Measurements from ENCODE around the gene KDM6A. TPM values are rescaled to one million over a fixed set of nuclear protein-coding genes. Genes with fewer than 3 reads are reported as not detected.

The KDM6A gene
- total and polyA plus RNA-seq, 2 donors (not counting 1 experiment from before 2014, with no cell fraction given): 33.3 to 57.0 TPM

DNA sequence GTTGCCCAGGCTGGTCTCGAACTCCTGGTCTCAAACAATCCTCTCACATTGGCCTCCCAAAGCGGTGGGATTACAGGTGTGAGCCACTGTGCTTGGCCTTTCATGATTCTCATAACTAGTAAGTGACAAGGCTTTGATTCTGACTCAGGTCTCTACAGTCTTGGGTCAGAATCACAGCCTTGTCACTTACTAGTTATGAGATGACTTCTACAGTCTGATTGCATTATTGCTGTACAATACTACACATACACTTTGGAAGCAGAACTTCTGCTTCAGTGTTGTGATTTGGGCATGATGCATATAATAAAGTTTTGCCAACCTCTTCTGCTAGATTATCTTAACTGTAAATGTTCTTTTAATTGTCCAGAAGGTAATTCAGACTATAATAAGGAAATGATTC, 123.3 kb downstream of the KDM6A start:
- Histone ChIP-seq H2AFZ (ENCODE audit: insufficient read depth, low read depth, low read length, poor library complexity, severe bottlenecking) (no peak overlapping the region), H4K20me1 (ENCODE audit: control insufficient read depth, insufficient read depth, low read length, poor library complexity, severe bottlenecking) (peaks cover 52% of the 10 kb centered on the region), H3K27ac (ENCODE audit: low read length in 2 of 2) (peak overlapping the region in 1 of 2 donors; percentile 64), H3K4me3 (ENCODE audit: control extremely low read depth in 1 of 5, extremely low read depth in 1 of 5, insufficient read depth in 1 of 5, low read depth in 2 of 5, low read length in 4 of 5) (no peak overlapping the region), H3K36me3 (replicated peaks in 1 of 2; ENCODE audit: control extremely low read depth in 1 of 2, control insufficient read depth in 1 of 2, extremely low read depth in 1 of 2, insufficient read depth in 2 of 2, low read length in 1 of 2) (no peaks in the 10 kb centered on the region), H3K4me1 (ENCODE audit: control insufficient read depth in 2 of 2, insufficient read depth in 2 of 2, low read length in 2 of 2) (peaks cover 34 to 42% of the 10 kb centered on the region in 2 donors), H3K79me2 (ENCODE audit: control insufficient read depth, insufficient read depth, low read length) (peaks cover 88% of the 10 kb centered on the region), H3K9me3 (ENCODE audit: control extremely low read depth in 1 of 3, control insufficient read depth in 2 of 3, insufficient read depth in 1 of 3, low read length in 2 of 3) (no peaks in the 10 kb centered on the region), H3K27me3 (replicated peaks in 1 of 4; ENCODE audit: control extremely low read depth in 1 of 4, control insufficient read depth in 3 of 4, insufficient read depth in 4 of 4, low read length in 3 of 4) (no peaks in the 10 kb centered on the region), H3K4me2 (replicated peaks; ENCODE audit: low read depth, low read length, poor library complexity, severe bottlenecking) (peak overlapping the region; percentile 62), H3K9ac (ENCODE audit: low read length) (no peak overlapping the region)
- DNase-seq (no peak), ATAC-seq (ENCODE audit: low read depth) (no peak)
- ChIA-PET POLR2A (no interaction called here), CTCF (no interaction called here)
- Mint-ChIP-seq H3K27me3 (no peaks in the 10 kb centered on the region), H3K27ac (peak overlapping the region; percentile 20), H3K9me3 (ENCODE audit: insufficient read depth) (no peaks in the 10 kb centered on the region), H3K4me1 (peaks cover 61% of the 10 kb centered on the region), H3K4me3 (peak overlapping the region; percentile 69)
- intact Hi-C loops (cut with micrococcal nuclease): no loop called here
- TF ChIP-seq EZH2 (IDR thresholded peaks at IDR 0.05; ENCODE audit: borderline replicate concordance, insufficient read depth, low read depth, low read length, poor library complexity, severe bottlenecking) (no peak), CTCF (IDR thresholded peaks at IDR 0.05) (no peak)
- whole genome bisulfite sequencing (ENCODE audit: insufficient coverage): no CpG with 5 or more reads among the region's 2 CpGs

- Histone ChIP-seq H3K4me1 (ENCODE audit: control insufficient read depth in 2 of 2, insufficient read depth in 2 of 2, low read length in 2 of 2) (peaks cover 39 to 47% of the 10 kb centered on the region in 2 donors), H3K9ac (ENCODE audit: low read length) (peak overlapping the region; percentile 37), H3K27me3 (replicated peaks in 1 of 4; ENCODE audit: control extremely low read depth in 1 of 4, control insufficient read depth in 3 of 4, insufficient read depth in 4 of 4, low read length in 3 of 4) (no peaks in the 10 kb centered on the region), H2AFZ (ENCODE audit: insufficient read depth, low read depth, low read length, poor library complexity, severe bottlenecking) (no peak overlapping the region), H3K4me3 (ENCODE audit: control extremely low read depth in 1 of 5, extremely low read depth in 1 of 5, insufficient read depth in 1 of 5, low read depth in 2 of 5, low read length in 4 of 5) (peak overlapping the region in 1 of 5 experiments; percentile 37), H3K79me2 (ENCODE audit: control insufficient read depth, insufficient read depth, low read length) (peaks cover 87% of the 10 kb centered on the region), H3K36me3 (replicated peaks in 1 of 2; ENCODE audit: control extremely low read depth in 1 of 2, control insufficient read depth in 1 of 2, extremely low read depth in 1 of 2, insufficient read depth in 2 of 2, low read length in 1 of 2) (no peaks in the 10 kb centered on the region), H4K20me1 (ENCODE audit: control insufficient read depth, insufficient read depth, low read length, poor library complexity, severe bottlenecking) (peaks cover 51% of the 10 kb centered on the region), H3K9me3 (ENCODE audit: control extremely low read depth in 1 of 3, control insufficient read depth in 2 of 3, insufficient read depth in 1 of 3, low read length in 2 of 3) (no peaks in the 10 kb centered on the region), H3K27ac (ENCODE audit: low read length in 2 of 2) (peak overlapping the region; percentile 34 to 64), H3K4me2 (replicated peaks; ENCODE audit: low read depth, low read length, poor library complexity, severe bottlenecking) (peak overlapping the region; percentile 62)
- peak overlapping the region; percentile 87 for H3K27ac Mint-ChIP-seq
- peak overlapping the region; percentile 69 for H3K4me3 Mint-ChIP-seq
- intact Hi-C loops (cut with micrococcal nuclease): no loop called here
- CTCF ChIA-PET: no interaction called here
- no peak for DNase-seq
- no peak for TF ChIP-seq EZH2 (IDR thresholded peaks at IDR 0.05; ENCODE audit: borderline replicate concordance, insufficient read depth, low read depth, low read length, poor library complexity, severe bottlenecking)
- TF ChIP-seq CTCF (IDR thresholded peaks at IDR 0.05): no peak
- ATAC-seq (ENCODE audit: low read depth): no peak
- no peaks in the 10 kb centered on the region for H3K27me3 Mint-ChIP-seq
- H3K9me3 Mint-ChIP-seq (ENCODE audit: insufficient read depth): no peaks in the 10 kb centered on the region
- WGBS (ENCODE audit: insufficient coverage): 74% methylated on average over 5 of the region's 10 CpGs
- POLR2A ChIA-PET: no interaction called here
- peaks cover 64% of the 10 kb centered on the region for H3K4me1 Mint-ChIP-seq
Observed at GRCh38 chrX:44997282-44997812, 124.4 kb downstream of the KDM6A start.

Data from B cell (primary cell).